ENCODE results near the gene SLC66A1.

Gene SLC66A1

GRCh38 chr1:19312782-19313635, 883 bp downstream of the SLC66A1 start:
- peak overlapping the region; percentile 85 for H3K4me3 Mint-ChIP-seq
- H3K27ac Mint-ChIP-seq, result peak overlapping the region; percentile 9
- DNase-seq (ENCODE audit: low spot score in 2 of 2), result no peak
- peaks cover 11% of the 10 kb centered on the region for H3K36me3 Mint-ChIP-seq
- H3K4me1 Mint-ChIP-seq, result peaks cover 49% of the 10 kb centered on the region
- no peaks in the 10 kb centered on the region for H3K9me3 Mint-ChIP-seq
- peak; percentile 54 for ATAC-seq

- DNase-seq (ENCODE audit: low spot score in 2 of 2) (no peak), ATAC-seq (no peak)
- no peaks in the 10 kb centered on the region for H3K9me3 Mint-ChIP-seq
- H3K27ac Mint-ChIP-seq, result peak overlapping the region; percentile 9
- H3K4me3 Mint-ChIP-seq, result peak overlapping the region; percentile 85
- peaks cover 54% of the 10 kb centered on the region for H3K4me1 Mint-ChIP-seq
- peaks cover 8% of the 10 kb centered on the region for H3K36me3 Mint-ChIP-seq
Observed at GRCh38 chr1:19313636-19313959, 1.5 kb downstream of the SLC66A1 start.

GRCh38 chr1:19313961-19314882, 2.1 kb downstream of the SLC66A1 start:
- ATAC-seq, result no peak
- Mint-ChIP-seq H3K9me3 (no peaks in the 10 kb centered on the region), H3K4me1 (peaks cover 54% of the 10 kb centered on the region), H3K27ac (no peak overlapping the region), H3K4me3 (peak overlapping the region; percentile 85), H3K36me3 (peaks cover 5% of the 10 kb centered on the region)
- DNase-seq (ENCODE audit: low spot score in 2 of 2), result no peak

GRCh38 chr1:19315378-19316198, 3.5 kb downstream of the SLC66A1 start:
- Mint-ChIP-seq H3K36me3 (peaks cover 5% of the 10 kb centered on the region), H3K9me3 (no peaks in the 10 kb centered on the region), H3K4me1 (peaks cover 47% of the 10 kb centered on the region), H3K4me3 (peak overlapping the region; percentile 19), H3K27ac (peak overlapping the region; percentile 74)
- DNase-seq (ENCODE audit: low spot score in 2 of 2) (no peak), ATAC-seq (no peak)

- DNase-seq (ENCODE audit: low spot score in 2 of 2) (no peak), ATAC-seq (no peak)
- Mint-ChIP-seq H3K4me1 (peaks cover 38% of the 10 kb centered on the region), H3K9me3 (no peaks in the 10 kb centered on the region), H3K36me3 (peaks cover 14% of the 10 kb centered on the region), H3K27ac (peak overlapping the region; percentile 74), H3K4me3 (no peak overlapping the region)
Observed at GRCh38 chr1:19317126-19317910, 5.2 kb downstream of the SLC66A1 start.

GRCh38 chr1:19319196-19319595, 7.1 kb downstream of the SLC66A1 start:
- no peak for ATAC-seq
- no peak overlapping the region for H3K4me3 Mint-ChIP-seq
- no peak overlapping the region for H3K27ac Mint-ChIP-seq
- no peaks in the 10 kb centered on the region for H3K9me3 Mint-ChIP-seq
- H3K4me1 Mint-ChIP-seq, result peaks cover 25% of the 10 kb centered on the region
- peaks cover 21% of the 10 kb centered on the region for H3K36me3 Mint-ChIP-seq
- no peak for DNase-seq (ENCODE audit: low spot score in 2 of 2)

- peaks cover 14% of the 10 kb centered on the region for H3K4me1 Mint-ChIP-seq
- no peak overlapping the region for H3K4me3 Mint-ChIP-seq
- H3K36me3 Mint-ChIP-seq, result peaks cover 26% of the 10 kb centered on the region
- no peaks in the 10 kb centered on the region for H3K9me3 Mint-ChIP-seq
- DNase-seq (ENCODE audit: low spot score in 2 of 2) (no peak), ATAC-seq (no peak)
- H3K27ac Mint-ChIP-seq, result no peak overlapping the region
Observed at GRCh38 chr1:19321071-19321470, 8.9 kb downstream of the SLC66A1 start.

- no peaks in the 10 kb centered on the region for H3K9me3 Mint-ChIP-seq
- H3K4me3 Mint-ChIP-seq, result no peak overlapping the region
- ATAC-seq (no peak), DNase-seq (ENCODE audit: low spot score in 2 of 2) (no peak)
- H3K36me3 Mint-ChIP-seq, result peaks cover 33% of the 10 kb centered on the region
- peaks cover 12% of the 10 kb centered on the region for H3K4me1 Mint-ChIP-seq
- H3K27ac Mint-ChIP-seq, result peak overlapping the region; percentile 33
Observed at GRCh38 chr1:19322481-19322880, 10.4 kb downstream of the SLC66A1 start.

- no peak overlapping the region for H3K27ac Mint-ChIP-seq
- no peak overlapping the region for H3K4me3 Mint-ChIP-seq
- no peak for ATAC-seq
- H3K36me3 Mint-ChIP-seq, result peaks cover 35% of the 10 kb centered on the region
- no peaks in the 10 kb centered on the region for H3K9me3 Mint-ChIP-seq
- peaks cover 1% of the 10 kb centered on the region for H3K4me1 Mint-ChIP-seq
- no peak for DNase-seq (ENCODE audit: low spot score in 2 of 2)
Observed at GRCh38 chr1:19323987-19324664, 12.0 kb downstream of the SLC66A1 start.

GRCh38 chr1:19324665-19324990, 12.5 kb downstream of the SLC66A1 start:
- Mint-ChIP-seq H3K4me1 (no peaks in the 10 kb centered on the region), H3K27ac (no peak overlapping the region), H3K36me3 (peaks cover 36% of the 10 kb centered on the region), H3K4me3 (no peak overlapping the region), H3K9me3 (no peaks in the 10 kb centered on the region)
- DNase-seq (ENCODE audit: low spot score in 2 of 2), result no peak
- no peak for ATAC-seq

GRCh38 chr1:19325368-19325957, 13.3 kb downstream of the SLC66A1 start:
- Mint-ChIP-seq H3K4me3 (no peak overlapping the region), H3K36me3 (peaks cover 44% of the 10 kb centered on the region), H3K27ac (peak overlapping the region; percentile 45), H3K4me1 (no peaks in the 10 kb centered on the region), H3K9me3 (no peaks in the 10 kb centered on the region)
- no peak for ATAC-seq
- no peak for DNase-seq (ENCODE audit: low spot score in 2 of 2)

GRCh38 chr1:19325958-19326747, 14.0 kb downstream of the SLC66A1 start:
- Mint-ChIP-seq H3K9me3 (no peaks in the 10 kb centered on the region), H3K27ac (peak overlapping the region; percentile 45), H3K4me1 (no peaks in the 10 kb centered on the region), H3K36me3 (peaks cover 41% of the 10 kb centered on the region), H3K4me3 (no peak overlapping the region)
- ATAC-seq (no peak), DNase-seq (ENCODE audit: low spot score in 2 of 2) (no peak)

- ATAC-seq (no peak), DNase-seq (ENCODE audit: low spot score in 2 of 2) (no peak)
- H3K9me3 Mint-ChIP-seq, result no peaks in the 10 kb centered on the region
- peak overlapping the region; percentile 45 for H3K27ac Mint-ChIP-seq
- no peak overlapping the region for H3K4me3 Mint-ChIP-seq
- no peaks in the 10 kb centered on the region for H3K4me1 Mint-ChIP-seq
- H3K36me3 Mint-ChIP-seq, result peaks cover 37% of the 10 kb centered on the region
Observed at GRCh38 chr1:19326748-19327065, 14.6 kb downstream of the SLC66A1 start.

Data from stimulated activated effector memory CD8-positive, alpha-beta T cell treated with anti-CD3 and anti-CD28 coated beads, Interleukin-12 subunit alpha, Interleukin-12 subunit beta, amount 100 ng/mL, for 72 hours (primary cell).